GM19023 (cell line): ENCODE data around the gene TVP23C.
A peak's percentile ranks its signal among the peaks of the same experiment; 100 is the strongest.
"Not testable (repeated sequence)": the region's sequence is repeated elsewhere in the genome, so short reads cannot be mapped to it uniquely, and the experiment has no call there.

Experiments
- ATAC-seq: cut with Tn5 transposase; IDR thresholded peaks from one replicate; pipeline ENCODE4 v1.9.1; 2021; ENCODE audit warnings: mild to moderate bottlenecking, moderate library complexity; ENCODE audit not compliant: unreplicated experiment

Gene TVP23C

DNA sequence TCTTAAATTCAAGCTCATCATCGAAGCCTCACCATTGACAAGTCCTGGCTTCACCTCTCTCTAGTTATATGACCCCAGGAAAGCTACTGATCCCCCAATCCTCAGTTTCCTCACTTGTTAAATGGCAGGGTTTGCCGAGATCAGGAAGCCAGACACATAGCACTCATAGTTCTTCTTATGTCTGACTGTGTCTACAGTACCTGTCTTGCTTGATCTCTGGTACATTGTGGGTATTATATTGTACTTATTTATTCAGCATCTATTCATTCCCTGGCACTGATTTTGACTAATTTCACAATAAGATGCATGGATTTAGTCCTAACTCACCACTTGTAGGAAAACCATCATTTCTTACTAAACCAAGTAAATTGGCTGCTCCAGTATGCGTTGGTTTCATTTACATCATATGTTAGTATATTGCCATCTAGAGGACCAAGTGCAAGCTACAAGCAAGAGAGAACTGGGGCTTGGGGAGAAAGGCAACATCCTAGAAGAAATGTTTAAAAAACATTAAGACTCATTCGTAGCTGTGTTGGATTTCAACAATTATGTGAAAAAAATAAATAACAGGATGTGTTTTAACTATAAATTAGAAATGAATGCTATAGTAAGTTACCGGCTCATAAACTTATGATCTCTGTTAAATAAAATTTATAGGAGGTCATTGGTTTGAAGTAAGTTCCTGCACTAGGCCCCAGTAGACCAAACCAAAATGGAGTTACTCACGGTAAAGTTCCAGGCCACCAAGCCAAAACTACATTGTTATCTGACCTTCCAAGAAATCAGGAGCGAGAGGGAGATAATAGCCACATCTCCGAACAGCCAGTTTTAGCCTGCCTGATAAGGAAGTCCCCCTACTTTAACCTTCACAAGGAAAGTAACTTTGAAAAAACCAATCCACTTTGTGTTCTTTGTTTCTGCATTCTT lies 36.7 kb downstream of the TVP23C start:
- ATAC-seq: not testable (repeated sequence)

- ATAC-seq: not testable (repeated sequence)
Measured at GRCh38 chr17:15524990-15525985, 38.0 kb downstream of the TVP23C start.

DNA sequence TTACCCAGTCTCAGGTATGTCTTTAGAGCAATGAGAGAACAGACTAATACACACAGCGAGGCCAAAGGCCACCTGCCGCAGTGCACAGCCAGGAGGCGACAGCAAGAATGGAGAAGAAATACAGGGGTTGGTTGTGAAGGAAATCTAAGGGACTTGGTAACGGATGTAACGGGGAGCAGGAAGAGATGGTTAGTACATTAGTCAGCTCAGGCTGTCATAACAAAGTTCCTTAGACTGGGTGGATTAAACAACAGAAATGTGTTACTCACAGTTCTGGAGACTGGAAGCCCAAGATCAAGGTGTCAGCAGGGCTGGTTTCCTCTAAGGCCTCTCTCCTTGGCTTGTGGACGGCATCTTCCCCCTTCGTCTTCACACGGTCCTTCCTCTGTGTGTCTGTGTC lies 47.1 kb downstream of the TVP23C start:
- no peak for ATAC-seq

DNA sequence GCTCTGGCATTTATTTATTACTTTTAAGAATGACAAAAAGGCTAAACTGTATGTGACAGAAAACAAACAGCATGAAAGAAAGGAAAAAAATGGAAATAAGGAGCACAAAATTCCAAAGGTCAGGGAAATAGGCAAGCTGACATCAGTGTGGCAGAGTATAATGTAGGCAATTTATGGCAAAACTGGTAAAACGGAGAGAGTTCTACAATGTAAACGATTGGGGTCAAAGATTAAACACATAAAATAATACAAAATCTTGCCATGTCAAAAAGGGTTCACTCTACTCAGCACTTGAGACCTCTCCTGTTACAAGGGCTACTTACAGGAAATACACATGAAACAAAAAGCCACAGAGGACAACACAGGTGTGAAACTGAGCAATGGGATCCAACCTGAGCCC lies 48.8 kb downstream of the TVP23C start:
- no peak for ATAC-seq

GRCh38 chr17:15513856-15514459 lies 49.3 kb downstream of the TVP23C start:
- no peak for ATAC-seq

GRCh38 chr17:15513058-15513791 lies 50.1 kb downstream of the TVP23C start:
- no peak for ATAC-seq

GRCh38 chr17:15512071-15512709 lies 51.1 kb downstream of the TVP23C start:
- ATAC-seq: no peak

GRCh38 chr17:15511142-15511541 lies 52.1 kb downstream of the TVP23C start:
- ATAC-seq: no peak

- no peak for ATAC-seq
Measured at GRCh38 chr17:15510361-15510760, 52.9 kb downstream of the TVP23C start.

GRCh38 chr17:15509095-15509494 lies 54.2 kb downstream of the TVP23C start:
- no peak for ATAC-seq

DNA sequence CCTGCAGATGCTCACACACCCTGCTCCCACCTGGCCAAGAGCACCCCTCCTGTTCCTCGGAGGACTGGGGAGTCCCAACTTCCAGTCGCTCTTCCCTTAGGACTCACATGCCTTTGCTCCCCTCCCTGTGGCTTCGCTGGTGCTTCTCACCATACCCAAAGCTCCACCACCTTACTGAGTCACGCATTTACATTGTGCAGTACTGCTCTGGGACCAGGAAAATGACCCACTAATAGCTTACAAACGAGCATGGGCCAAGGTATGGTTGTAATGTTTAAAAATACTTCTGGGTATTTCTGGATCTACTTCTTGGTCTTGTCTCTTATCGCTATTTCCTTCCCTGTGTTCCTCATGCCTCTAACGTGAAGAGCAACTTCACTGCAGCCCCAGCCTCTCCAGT lies 54.8 kb downstream of the TVP23C start:
- no peak for ATAC-seq

DNA sequence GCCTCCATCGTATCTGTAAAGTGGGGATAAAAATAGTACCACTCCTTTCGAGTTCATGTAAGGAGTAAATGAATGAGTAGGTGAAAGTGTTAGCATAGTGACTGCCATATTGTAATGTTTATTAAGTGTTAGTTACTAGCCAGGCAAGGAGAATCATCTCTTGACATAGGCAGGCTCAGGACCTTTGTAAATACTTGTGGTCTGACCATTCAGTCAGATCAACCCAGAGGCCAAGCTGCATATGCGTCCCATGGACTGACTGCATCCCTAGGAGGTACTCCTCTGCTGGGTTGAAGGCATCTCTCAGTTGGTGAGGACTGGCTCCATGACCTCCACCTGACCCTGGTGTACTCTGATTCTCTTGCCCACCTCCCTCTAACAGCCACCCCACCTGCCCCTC lies 55.4 kb downstream of the TVP23C start:
- ATAC-seq: no peak

GRCh38 chr17:15507001-15507400 lies 56.3 kb downstream of the TVP23C start:
- ATAC-seq: no peak

DNA sequence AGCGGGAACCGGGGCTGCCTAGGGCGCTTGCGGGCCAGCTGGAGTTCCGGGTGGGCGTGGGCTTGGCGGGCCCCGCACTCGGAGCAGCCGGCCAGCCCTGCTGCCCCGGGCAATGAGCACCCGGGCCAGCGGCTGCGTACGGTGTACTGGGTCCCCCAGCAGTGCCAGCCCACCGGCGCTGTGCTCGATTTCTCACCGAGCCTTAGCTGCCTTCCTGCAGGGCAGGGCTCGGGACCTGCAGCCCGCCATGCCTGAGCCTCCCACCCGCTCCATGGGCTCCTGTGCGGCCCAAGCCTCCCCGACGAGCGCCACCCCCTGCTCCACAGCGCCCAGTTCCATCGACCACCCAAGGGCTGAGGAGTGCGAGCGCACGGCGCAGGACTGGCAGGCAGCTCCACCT lies 57.6 kb downstream of the TVP23C start:
- not testable (repeated sequence) for ATAC-seq

DNA sequence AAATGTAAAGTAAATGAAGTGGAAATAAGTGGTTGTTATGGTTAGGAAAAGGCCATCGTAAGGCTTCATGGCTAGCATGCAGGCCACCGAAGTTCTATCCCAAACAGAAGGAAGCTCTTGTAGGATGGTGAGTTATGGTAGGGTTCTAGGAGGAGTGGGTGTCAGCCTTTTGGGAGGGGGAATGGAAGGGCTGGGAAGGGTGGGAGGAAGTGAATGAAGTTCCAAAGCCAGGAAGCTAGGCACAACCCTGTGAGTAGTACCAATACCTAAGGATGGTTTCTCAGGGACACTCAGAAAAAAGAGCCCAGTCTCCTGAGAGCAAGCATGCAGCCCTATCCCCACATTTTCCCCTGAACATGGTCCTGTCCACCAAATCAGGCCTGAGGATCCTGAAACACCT lies 59.6 kb downstream of the TVP23C start:
- no peak for ATAC-seq

DNA sequence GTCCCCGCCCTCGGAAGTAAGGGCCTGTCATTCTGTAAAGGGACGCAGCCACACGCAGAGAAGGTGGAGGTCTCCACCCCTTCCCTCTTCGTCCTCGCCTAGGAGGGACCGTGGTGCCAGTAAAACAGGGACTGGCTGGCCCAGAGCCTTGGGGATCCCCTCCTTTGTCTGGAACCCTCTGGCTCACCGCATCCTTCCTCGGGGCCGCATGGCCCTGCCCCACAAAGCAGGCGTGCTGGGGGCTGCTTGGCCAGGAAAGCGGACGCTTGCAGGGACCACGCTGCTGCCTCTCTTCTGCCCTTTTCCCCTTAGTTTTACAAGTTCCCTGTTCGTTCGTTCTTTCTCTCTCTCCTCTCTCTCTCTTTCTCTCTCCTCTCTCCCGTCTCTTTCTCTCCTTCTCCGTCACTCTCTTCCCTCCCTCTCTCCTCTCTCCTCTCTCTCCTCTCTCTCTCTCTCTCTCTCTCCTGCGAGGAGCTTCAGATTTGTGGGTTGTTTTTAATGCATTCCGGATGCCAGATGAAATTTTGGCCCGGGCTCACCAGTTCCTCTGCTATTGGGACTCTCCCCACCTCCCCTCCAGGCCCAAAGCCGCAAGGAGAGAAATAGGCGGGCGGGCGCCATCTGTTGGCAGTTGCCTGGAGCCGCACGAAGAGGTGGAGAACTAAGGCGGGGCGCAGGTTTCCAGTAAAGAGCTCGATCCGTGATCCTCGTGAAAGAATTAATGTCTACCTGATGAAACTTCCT lies 60.7 kb downstream of the TVP23C start:
- peak; percentile 93 for ATAC-seq

DNA sequence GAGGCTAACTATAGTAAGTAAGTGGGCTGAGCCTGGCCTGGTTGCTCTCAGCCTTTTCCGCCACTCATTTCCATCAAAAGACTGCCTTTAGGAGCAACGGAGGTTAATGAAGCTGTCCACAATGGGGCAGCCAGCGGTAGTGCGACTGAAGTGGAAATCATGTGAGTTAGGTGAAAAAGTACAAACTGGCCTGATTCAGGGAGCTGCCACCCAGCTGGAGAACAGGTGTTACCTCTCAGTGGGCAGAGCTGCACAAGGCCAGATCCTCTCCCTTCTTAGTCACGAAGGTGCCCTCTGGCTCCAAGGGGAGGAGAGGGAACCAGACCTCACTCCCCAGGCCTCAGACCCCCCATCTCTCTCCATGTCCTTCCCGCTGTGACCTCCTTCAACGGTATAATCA lies 61.5 kb downstream of the TVP23C start:
- no peak for ATAC-seq

DNA sequence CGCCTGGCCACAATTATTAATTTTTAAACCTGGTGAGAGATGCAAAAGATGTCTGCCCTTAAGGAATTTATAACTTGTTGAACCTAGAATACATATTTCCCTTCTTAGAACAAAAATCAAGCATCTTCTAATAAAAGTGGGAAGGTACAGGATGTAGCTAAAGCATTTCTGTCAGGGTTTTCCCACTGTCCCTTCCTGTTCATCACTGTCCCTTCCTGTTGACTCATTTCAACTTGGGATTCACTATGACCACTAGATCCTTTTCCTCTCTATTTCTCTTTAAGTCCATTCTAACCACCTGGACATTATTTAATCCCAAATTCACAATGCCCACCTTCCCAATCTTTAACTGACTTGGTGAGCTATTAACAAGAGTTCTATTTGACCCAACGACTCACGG lies 62.0 kb downstream of the TVP23C start:
- ATAC-seq: no peak

DNA sequence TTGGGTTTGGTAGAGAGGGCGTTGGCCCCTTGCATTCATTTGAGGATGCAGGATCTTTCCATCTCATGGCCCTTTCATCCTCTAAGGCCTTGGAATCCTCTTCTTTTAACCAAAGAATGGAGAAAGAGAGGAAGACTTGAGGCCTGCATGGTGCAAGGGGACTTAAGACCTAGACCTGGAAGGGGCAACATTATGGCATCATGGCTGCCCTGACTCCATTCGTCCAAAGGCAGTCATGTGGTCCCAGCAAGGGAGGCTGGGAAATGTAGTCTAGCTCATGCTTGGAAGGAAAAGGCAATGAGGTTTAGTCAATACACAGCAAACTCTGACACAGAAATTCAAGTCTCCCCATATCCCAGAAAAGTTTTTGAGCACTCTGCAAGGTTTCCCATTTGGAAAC lies 65.2 kb downstream of the TVP23C start:
- no peak for ATAC-seq
